ENCODE measurements around the gene PM20D1. TPM values are rescaled to one million over a fixed set of nuclear protein-coding genes. Genes with fewer than 3 reads are reported as not detected.
"Not testable (repeated sequence)": the region's sequence is repeated elsewhere in the genome, so short reads cannot be mapped to it uniquely, and the experiment has no call there.

Gene PM20D1, protein sequence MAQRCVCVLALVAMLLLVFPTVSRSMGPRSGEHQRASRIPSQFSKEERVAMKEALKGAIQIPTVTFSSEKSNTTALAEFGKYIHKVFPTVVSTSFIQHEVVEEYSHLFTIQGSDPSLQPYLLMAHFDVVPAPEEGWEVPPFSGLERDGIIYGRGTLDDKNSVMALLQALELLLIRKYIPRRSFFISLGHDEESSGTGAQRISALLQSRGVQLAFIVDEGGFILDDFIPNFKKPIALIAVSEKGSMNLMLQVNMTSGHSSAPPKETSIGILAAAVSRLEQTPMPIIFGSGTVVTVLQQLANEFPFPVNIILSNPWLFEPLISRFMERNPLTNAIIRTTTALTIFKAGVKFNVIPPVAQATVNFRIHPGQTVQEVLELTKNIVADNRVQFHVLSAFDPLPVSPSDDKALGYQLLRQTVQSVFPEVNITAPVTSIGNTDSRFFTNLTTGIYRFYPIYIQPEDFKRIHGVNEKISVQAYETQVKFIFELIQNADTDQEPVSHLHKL
- not detected in 2 replicates for total RNA-seq (2014; rRNA removed; shearing (Covaris generic))
- polyA plus RNA-seq (2015; cell fraction: cytosol; rRNA removed), result not detected in 2 replicates
- polyA plus RNA-seq (2015; cell fraction: nucleus; rRNA removed), result not detected in 2 replicates

DNA sequence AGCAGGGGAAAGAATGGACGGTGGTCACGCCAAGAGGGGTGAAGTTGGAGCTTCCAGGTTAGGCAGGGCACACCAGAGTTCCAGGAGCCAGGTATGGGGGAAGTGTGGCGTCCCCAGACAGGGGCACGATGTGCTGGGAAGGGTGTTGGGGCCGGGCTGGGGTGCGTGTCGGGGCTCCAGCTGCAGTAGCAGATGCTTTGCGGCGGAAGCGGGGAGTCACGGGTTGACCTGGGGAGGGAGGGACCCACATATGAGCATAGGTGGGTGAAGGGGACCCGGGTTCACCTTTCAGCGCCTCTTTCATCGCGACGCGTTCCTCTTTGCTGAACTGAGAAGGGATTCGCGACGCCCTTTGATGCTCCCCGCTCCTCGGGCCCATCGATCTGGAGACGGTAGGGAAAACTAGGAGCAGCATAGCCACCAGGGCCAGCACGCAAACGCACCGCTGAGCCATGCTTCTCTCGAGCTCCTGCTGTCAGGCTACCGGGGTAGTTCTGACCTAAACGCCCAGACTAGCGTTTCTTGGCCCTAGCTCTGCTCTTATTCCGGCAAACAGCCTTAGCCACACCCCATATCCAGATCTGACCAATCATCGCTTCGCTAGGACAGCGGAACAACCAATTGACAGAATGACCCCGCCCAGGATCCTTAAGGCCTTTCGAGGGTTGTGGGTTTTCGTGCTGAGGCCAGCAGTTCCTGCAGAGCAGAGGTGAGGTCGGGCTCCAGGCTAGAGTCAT, at the start of gene PM20D1:
Gene PM20D1 (minus strand): TSS at position 514 of the 737 bp plus-strand sequence. CDS start 60 bp downstream, at position 454.
- in situ Hi-C loops (cut with HindIII; ENCODE audit: low pct_unique_long_range_greater_than_20kb, low sequenced_read_pairs), result no loop called here
- DNase-seq (ENCODE audit: low read depth, low spot score), result peak; percentile 28

- in situ Hi-C loops (cut with HindIII; ENCODE audit: low pct_unique_long_range_greater_than_20kb, low sequenced_read_pairs), result no loop called here
- no peak for DNase-seq (ENCODE audit: low read depth, low spot score)
Measured at GRCh38 chr1:205896351-205896750, 46.4 kb upstream of the PM20D1 start.

GRCh38 chr1:205894119-205894518, 44.2 kb upstream of the PM20D1 start:
- DNase-seq (ENCODE audit: low read depth, low spot score); in situ Hi-C loops (cut with HindIII; ENCODE audit: low pct_unique_long_range_greater_than_20kb, low sequenced_read_pairs): not testable (repeated sequence)

- DNase-seq (ENCODE audit: low read depth, low spot score); in situ Hi-C loops (cut with HindIII; ENCODE audit: low pct_unique_long_range_greater_than_20kb, low sequenced_read_pairs): not testable (repeated sequence)
Measured at GRCh38 chr1:205892175-205892574, 42.2 kb upstream of the PM20D1 start.

GRCh38 chr1:205891481-205891880, 41.5 kb upstream of the PM20D1 start:
- in situ Hi-C loops (cut with HindIII; ENCODE audit: low pct_unique_long_range_greater_than_20kb, low sequenced_read_pairs); DNase-seq (ENCODE audit: low read depth, low spot score): not testable (repeated sequence)

DNA sequence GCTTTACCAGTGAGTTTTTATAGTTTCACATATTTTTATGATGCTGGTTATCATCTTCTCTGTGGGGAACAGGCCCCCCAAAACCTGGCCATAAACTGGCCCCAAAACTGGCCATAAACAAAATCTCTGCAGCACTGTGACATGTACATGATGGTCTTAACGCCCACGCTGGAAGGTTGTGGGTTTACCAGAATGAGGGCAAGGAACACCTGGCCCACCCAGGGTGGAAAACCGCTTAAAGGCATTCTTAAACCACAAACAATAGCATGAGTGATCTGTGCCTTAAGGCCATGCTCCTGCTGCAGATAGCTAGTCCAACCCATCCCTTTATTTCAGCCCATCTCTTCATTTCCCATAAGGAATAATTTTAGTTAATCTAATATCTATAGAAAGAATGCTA, 40.7 kb upstream of the PM20D1 start:
- in situ Hi-C loops (cut with HindIII; ENCODE audit: low pct_unique_long_range_greater_than_20kb, low sequenced_read_pairs); DNase-seq (ENCODE audit: low read depth, low spot score): not testable (repeated sequence)

DNA sequence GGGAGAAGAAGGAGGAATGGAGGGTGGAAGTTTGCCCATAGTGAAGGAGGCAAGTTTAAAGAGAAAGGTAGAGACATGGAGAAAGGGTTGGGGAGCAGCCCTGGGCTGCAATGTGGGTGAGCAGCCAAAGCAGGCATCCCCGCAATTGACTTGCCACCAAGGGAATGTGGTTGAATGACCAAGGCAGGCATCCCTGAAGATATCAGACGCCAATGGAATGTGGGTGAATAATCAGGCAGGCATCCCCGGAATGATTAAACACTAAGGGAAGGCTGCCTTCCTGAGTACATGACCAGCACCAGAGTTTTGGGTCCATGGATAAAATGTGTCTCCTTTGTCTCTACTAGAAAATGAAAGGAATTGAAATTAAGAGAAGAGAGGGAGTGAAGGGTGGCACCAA, 39.8 kb upstream of the PM20D1 start:
- DNase-seq (ENCODE audit: low read depth, low spot score); in situ Hi-C loops (cut with HindIII; ENCODE audit: low pct_unique_long_range_greater_than_20kb, low sequenced_read_pairs): not testable (repeated sequence)

GRCh38 chr1:205889006-205889405, 39.1 kb upstream of the PM20D1 start:
- DNase-seq (ENCODE audit: low read depth, low spot score); in situ Hi-C loops (cut with HindIII; ENCODE audit: low pct_unique_long_range_greater_than_20kb, low sequenced_read_pairs): not testable (repeated sequence)

DNA sequence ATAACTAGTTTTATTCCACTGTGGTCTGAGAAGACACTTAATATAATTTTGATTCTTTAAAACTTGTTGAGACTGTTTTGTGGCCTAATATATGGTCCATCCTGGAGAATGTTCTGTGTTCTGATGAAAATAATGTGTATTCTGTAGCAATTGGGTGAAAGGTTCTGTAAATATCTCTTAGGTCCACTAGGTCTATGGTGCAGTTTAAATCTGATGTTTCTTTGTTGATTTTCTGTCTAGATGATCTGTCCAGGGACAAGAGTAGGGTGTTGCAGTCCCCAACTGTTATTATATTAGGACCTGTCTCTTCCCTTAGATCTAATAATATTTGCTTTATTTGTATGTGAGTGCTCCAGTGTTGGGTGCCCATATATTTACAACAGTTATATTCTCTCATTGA, 33.9 kb upstream of the PM20D1 start:
- in situ Hi-C loops (cut with HindIII; ENCODE audit: low pct_unique_long_range_greater_than_20kb, low sequenced_read_pairs), result no loop called here
- no peak for DNase-seq (ENCODE audit: low read depth, low spot score)

DNA sequence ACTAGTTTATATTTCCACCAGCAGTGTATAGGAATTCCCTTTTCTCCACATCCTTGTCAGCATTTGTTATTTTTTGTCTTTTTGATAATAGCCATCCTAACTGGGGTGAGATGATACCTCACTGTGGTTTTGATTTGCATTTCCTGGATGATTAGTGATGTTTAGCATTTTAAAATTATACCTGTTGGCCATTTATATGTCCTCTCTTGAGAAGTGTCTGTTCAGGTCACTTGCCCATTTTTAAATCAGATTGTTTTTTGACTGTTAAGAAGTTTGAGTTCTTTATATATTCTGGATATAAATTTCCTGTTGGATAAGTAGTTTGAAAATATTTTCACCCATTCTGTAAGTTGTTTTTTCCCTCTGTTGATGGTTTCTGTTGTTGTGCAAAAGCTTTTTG, 31.0 kb upstream of the PM20D1 start:
- DNase-seq (ENCODE audit: low read depth, low spot score), result no peak
- in situ Hi-C loops (cut with HindIII; ENCODE audit: low pct_unique_long_range_greater_than_20kb, low sequenced_read_pairs), result no loop called here

DNA sequence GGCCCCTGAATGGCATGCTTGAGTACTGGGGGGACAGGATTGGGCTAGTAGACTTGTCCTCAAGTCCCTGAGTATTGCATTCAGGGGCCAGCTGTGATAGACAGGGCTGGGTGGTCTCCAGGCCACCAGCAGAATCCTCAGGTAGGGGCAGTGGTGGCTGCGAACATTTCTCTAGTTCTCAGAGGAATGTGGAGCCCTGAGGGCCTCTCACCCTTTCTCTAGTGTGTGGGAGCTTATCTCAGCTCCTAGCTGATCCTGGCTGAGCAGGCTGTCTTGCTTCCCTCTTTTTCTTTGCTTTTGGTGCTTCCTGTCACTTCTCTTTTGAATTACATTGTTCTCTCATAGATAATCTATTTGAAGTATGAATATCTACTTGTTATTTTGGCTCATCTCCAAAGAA, 30.0 kb upstream of the PM20D1 start:
- DNase-seq (ENCODE audit: low read depth, low spot score), result no peak
- in situ Hi-C loops (cut with HindIII; ENCODE audit: low pct_unique_long_range_greater_than_20kb, low sequenced_read_pairs), result no loop called here

DNA sequence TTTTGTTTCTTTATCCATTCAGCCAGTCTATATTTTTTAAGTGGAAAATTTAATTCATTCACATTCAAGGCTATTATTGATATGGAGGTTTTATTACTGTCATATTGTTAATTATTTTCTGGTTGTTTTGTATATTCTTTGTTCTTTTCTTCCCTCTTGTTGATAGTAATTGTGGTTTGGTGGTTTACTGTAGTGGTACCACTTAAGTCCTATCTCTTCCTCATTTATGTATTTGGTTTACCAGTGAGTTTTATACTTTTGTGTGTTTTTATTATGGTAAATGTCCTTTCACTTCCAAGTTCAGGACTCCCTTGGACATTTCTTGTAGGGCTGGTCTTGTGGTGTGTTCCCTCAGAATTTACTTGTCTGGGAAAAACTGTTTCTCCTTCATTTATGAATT, 28.1 kb upstream of the PM20D1 start:
- in situ Hi-C loops (cut with HindIII; ENCODE audit: low pct_unique_long_range_greater_than_20kb, low sequenced_read_pairs), result no loop called here
- no peak for DNase-seq (ENCODE audit: low read depth, low spot score)

DNA sequence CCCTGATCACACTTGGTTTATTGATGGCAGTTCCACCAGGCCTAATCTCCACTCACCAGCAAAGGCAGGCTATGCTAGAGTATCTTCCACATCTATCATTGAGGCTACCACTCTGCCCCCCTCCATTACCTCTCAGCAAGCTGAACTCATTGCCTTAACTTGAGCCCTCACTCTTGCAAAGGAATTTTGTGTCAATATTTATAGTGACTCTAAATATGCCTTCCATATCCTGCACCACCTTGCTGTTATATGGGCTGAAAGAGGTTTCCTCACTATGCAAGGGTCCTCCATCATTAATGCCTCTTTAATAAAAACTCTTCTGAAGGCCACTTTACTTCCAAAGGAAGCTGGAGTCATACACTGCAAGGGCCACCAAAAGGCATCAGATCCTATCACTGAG, 23.2 kb upstream of the PM20D1 start:
- in situ Hi-C loops (cut with HindIII; ENCODE audit: low pct_unique_long_range_greater_than_20kb, low sequenced_read_pairs); DNase-seq (ENCODE audit: low read depth, low spot score): not testable (repeated sequence)

- DNase-seq (ENCODE audit: low read depth, low spot score), result no peak
- in situ Hi-C loops (cut with HindIII; ENCODE audit: low pct_unique_long_range_greater_than_20kb, low sequenced_read_pairs), result no loop called here
Measured at GRCh38 chr1:205870236-205870635, 20.3 kb upstream of the PM20D1 start.

GRCh38 chr1:205861540-205861939, 11.6 kb upstream of the PM20D1 start:
- in situ Hi-C loops (cut with HindIII; ENCODE audit: low pct_unique_long_range_greater_than_20kb, low sequenced_read_pairs), result no loop called here
- DNase-seq (ENCODE audit: low read depth, low spot score), result no peak

DNA sequence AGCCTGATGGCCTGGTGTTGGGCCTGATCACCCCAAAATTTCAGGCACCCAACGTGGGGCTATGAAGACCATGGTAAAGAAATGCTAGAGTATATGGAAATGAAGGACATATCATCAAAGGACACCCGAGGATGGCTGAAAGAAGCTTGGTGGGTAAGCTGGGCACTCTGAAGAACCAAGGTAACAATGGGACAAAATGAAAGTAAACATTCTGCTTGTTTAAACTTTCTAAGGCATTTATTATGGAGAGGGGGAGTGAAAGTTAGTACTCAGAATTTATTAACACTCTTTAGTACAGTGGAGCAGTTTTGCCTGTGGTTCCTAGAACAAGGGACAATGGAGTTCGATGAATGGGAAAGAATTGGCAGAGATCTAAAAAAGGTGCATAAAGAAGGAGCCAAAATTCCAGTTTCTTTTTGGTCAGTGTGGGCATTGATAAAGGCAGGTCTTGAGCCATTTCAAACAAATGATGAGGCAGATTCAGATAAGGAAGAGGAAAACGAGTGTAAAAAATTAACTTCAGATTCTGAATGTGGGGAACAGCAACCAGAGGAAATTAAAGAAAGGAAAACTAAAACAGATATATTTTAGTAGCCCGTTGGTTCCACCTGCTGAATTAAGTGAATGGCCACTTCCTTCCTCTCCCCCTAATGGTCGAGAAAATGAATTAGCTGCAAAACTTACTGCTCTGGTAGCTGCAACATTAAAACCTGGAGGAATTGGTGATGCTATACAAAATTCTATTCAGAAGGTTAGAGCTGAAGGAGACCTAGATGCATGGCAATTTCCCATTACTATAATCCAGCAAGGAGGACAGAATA, 8.4 kb upstream of the PM20D1 start:
- in situ Hi-C loops (cut with HindIII; ENCODE audit: low pct_unique_long_range_greater_than_20kb, low sequenced_read_pairs), result no loop called here
- DNase-seq (ENCODE audit: low read depth, low spot score), result no peak

- DNase-seq (ENCODE audit: low read depth, low spot score); in situ Hi-C loops (cut with HindIII; ENCODE audit: low pct_unique_long_range_greater_than_20kb, low sequenced_read_pairs): not testable (repeated sequence)
Measured at GRCh38 chr1:205857501-205857900, 7.6 kb upstream of the PM20D1 start.

GRCh38 chr1:205856433-205856832, 6.5 kb upstream of the PM20D1 start:
- no peak for DNase-seq (ENCODE audit: low read depth, low spot score)
- in situ Hi-C loops (cut with HindIII; ENCODE audit: low pct_unique_long_range_greater_than_20kb, low sequenced_read_pairs), result no loop called here

All from SK-MEL-5 (cell line).